Stimulated activated CD8-positive, alpha-beta memory T cell treated with anti-CD3 and anti-CD28 coated beads, Interleukin-2, amount 100 ng/mL, for 48 hours (primary cell): ENCODE measurements around the gene ITGB4.
"Not testable (repeated sequence)": the region's sequence is repeated elsewhere in the genome, so short reads cannot be mapped to it uniquely, and the experiment has no call there.

Experiments used
- DNase-seq, 2 donors: peaks; one replicate each; pipeline ENCODE4 v3.0.0-alpha.2; 2020; ENCODE audit warnings: low read depth in 2 of 2

ITGB4 gene

DNA sequence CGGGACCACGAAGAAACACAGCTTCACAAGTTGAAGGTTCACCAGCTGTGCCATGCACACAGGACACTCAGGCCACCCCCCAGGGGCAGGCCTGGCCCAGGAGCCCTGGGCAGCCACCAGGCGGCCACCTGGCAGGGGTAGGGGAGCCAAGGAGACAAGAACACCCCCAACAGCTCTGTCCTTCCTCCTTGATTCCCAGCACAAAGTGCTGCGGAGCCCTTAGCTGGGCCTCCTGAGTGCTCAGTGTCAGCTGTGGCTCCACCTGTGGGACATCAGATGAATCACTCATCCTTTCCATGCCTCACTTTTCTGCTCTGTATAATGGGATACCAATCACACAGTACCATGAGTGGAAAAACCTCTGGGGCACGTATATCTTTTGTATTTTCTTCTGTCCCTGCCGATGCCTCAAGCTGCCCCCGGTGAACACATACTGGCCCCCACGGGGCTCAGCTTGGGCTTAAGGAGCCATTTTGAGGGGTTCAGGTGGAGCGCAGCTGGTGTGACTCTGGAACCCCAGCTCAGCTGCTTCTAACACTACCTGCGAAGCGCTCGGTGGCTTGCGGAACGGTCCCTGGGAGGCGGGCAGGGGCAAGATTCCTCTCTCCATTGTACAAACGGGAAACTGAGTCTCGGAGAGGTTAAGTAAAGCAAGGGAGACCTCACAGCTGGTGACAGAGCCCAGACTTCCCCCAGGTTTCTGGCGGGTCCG, 31.7 kb downstream of the ITGB4 start:
- no peak for DNase-seq

DNA sequence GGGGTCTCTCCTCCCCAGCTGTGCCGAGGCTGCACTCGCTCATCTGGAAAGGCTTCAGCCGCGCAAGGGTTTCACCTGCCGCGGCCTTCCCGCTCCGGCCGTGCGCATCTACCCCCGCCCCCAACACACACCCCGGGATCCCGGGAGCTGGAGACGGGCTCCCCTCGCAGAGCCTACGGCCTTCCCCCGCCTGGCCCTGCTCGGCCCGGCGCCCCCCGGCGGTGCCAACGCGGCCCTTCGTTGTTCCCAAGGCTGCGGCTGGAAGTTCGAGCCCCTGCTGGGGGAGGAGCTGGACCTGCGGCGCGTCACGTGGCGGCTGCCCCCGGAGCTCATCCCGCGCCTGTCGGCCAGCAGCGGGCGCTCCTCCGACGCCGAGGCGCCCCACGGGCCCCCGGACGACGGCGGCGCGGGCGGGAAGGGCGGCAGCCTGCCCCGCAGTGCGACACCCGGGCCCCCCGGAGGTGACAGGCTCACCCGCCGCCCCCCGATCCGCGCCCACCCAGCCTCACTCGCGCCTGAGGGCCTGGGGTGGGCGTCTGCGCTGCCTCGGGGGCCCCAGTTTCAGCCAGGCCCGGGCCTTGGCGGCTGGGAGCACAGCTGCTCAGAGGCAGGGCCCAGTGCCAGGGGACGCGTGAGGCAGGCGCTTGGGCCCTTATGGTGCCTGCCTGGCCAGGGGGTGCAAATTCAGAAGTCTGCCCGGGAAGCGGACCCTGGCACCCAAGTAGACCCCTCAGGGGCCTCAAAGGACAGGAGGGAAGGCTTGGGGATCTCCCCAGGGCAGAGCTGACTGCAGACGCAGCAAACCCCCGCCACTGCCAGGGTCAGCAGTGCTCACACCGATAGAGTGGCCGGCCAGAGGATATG, 32.5 kb downstream of the ITGB4 start:
- peak; percentile 64 to 68 for DNase-seq

DNA sequence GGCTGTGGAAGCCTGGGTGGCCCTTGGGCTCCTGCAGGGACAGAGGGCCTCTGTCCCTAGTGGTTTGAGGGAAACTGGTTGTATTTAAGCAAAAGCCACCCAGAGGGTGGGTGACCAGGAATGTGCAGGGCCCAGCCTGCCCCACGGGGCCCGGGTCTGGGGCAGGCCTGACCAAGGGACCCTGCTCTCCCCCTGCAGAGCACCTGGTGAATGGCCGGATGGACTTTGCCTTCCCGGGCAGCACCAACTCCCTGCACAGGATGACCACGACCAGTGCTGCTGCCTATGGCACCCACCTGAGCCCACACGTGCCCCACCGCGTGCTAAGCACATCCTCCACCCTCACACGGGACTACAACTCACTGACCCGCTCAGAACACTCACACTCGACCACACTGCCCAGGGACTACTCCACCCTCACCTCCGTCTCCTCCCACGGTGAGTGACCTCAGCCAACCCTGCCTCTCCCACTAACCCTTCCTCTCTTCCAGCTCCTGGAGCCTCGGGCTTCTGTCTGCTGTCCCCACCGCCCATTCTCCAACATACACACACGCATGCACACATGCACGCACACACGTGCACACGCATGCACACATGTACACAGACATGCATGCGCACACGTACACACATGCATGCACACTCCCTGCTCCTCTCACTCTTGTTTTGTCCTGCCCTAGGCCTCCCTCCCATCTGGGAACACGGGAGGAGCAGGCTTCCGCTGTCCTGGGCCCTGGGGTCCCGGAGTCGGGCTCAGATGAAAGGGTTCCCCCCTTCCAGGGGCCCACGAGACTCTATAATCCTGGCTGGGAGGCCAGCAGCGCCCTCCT, 33.3 kb downstream of the ITGB4 start:
- DNase-seq, result no peak

DNA sequence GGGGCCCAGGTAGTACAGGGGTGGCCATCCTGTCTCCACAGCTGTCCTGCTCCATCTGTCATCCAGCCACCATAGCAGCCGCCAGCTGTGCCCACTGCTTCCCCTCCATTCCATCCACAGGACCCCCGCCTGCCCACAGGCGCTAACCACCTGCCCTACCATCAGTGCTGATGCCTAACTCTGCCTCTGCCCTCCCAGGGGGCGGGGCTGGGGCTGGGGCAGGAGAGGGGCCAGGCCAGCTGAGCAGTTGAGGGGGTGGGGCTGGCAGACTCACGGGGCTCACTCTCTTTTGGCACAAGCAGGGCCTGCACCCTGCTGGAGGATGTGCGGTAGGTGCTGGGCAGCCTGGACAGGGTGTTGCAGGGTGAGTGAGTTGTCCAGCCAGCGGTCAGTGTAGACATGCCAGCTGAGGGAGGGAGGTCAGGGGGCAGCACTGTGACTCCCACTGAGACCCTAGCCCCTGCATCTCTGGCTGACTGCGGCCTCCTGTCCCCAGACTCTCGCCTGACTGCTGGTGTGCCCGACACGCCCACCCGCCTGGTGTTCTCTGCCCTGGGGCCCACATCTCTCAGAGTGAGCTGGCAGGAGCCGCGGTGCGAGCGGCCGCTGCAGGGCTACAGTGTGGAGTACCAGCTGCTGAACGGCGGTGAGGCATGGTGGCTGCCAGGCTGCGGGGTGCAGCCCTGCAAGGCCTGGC, 34.1 kb downstream of the ITGB4 start:
- no peak for DNase-seq

DNA sequence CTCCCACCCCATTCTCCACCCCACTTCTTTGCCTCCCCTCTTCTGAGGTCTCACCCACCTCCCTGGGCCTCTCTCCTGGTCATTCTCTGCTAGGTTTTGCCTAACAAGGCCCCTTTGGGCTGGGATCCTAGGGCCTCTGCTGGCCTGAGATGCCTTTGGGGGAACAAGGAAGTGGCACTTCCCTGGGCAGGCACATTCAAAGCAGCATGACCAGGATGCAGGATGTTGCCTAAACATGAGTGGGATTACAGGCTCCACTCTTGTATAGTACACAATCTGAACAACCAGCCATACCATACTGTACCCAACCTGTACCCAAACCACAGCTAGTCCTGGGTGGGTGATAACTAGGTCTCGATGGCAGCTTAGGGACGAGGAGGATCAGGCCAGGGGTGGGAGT, 34.7 kb downstream of the ITGB4 start:
- DNase-seq, result no peak

DNA sequence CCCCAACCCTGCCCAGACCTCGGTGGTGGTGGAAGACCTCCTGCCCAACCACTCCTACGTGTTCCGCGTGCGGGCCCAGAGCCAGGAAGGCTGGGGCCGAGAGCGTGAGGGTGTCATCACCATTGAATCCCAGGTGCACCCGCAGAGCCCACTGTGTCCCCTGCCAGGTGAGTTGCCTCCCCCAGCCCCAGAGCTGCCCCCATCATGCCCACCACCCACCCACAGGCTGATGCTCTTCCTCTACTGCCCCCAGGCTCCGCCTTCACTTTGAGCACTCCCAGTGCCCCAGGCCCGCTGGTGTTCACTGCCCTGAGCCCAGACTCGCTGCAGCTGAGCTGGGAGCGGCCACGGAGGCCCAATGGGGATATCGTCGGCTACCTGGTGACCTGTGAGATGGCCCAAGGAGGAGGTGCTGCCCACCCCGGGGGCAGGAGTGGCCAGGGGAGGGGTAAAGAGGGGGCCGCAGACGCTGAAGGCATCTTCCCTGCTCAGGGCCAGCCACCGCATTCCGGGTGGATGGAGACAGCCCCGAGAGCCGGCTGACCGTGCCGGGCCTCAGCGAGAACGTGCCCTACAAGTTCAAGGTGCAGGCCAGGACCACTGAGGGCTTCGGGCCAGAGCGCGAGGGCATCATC, 35.3 kb downstream of the ITGB4 start:
- no peak for DNase-seq

DNA sequence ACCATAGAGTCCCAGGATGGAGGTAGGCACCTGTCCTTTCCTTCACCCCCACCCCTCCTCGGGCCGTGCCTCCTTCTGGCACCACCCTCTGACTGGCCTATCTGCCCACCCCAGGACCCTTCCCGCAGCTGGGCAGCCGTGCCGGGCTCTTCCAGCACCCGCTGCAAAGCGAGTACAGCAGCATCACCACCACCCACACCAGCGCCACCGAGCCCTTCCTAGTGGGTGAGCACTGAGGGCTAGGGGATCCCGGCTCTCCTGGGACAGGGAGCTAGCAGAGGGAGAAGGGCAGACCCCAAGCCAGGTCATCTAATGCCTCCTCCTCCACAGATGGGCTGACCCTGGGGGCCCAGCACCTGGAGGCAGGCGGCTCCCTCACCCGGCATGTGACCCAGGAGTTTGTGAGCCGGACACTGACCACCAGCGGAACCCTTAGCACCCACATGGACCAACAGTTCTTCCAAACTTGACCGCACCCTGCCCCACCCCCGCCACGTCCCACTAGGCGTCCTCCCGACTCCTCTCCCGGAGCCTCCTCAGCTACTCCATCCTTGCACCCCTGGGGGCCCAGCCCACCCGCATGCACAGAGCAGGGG, 35.9 kb downstream of the ITGB4 start:
- DNase-seq, result no peak

DNA sequence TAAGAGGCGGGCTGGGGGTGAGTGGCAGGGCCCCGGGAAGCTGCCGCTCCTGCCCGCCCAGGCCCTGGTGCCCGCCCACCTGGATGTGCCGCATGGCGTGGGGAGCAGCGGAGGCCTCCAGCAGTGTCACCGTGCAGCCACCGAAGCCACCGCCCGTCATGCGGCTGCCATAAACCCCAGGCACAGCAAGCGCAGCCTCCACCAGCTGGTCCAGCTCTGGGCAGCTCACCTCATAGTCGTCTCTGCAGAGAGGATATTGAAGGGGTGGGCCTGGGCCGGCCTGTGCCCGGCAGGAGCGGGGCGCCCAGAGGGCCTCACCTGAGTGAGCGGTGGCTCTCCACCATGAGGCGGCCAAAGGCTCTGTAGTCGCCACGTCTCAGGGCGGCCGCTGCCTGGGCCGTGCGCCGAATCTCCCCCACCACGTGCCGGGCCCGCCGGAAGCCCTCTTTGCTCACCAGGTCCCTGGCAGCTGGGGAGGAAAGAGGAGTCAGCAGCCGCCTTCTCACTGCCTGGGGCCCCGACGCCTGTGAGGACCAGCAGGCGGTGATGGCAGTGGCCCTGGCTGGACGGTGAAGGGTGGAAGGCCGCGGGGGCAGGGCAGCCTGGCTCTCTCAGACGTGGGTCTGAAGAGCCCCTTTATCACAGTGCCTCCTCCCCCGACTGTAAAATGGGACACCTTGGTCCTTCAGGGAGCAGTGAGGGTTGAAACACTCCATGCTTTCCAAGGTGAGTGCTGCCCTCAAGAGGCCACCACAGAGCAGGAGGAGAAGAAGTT, 37.1 kb downstream of the ITGB4 start:
- no peak for DNase-seq

DNA sequence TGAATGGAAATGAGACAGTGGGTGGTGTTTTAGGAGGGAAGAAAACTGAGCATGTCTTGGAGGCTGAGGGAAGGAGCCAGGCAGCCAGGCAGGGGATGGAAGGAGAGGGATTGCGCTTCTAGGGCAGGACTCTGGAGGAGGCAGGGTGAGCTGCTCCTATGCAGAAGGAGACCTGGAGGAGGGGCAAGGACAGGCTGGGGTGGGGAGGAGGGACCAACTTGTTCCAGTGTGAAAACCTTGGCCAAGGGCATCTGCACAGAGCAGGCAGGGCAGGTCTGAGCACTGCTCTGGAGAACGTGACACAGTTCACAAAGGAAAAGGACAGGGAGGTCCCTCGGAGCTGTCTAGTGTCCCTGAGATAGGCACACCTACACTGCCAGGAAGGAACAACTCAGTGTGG, 38.2 kb downstream of the ITGB4 start:
- no peak for DNase-seq

DNA sequence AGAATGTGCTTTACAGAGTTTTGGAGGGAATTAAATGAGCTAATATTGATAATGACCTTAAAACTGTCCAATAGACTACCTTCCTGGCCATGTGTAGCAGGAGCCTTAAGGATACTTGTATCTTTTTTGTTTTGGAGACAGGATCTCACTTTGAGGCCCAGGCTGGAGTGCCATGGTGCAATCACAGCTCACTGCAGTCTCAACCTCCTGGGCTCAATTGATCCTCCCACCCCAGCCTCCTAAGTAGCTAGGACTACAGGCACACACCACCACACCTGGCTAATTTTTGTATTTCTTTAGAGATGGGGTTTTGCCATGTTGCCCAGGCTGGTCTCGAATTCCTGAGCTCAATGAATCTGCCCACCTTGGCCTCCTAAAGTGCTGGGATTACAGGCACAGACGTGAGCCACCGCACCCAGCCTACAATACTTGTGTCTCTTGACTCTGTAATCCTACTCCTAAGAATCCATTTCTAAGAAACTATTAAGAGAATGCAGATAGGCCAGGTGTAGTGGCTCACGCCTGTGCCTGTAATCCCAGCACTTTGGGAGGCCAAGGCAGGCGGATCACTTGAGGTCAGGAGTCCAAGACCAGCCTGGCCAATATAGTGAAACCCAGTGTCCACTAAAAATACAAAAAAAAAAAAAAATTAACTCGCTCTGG, 38.9 kb downstream of the ITGB4 start:
- not testable (repeated sequence) for DNase-seq

DNA sequence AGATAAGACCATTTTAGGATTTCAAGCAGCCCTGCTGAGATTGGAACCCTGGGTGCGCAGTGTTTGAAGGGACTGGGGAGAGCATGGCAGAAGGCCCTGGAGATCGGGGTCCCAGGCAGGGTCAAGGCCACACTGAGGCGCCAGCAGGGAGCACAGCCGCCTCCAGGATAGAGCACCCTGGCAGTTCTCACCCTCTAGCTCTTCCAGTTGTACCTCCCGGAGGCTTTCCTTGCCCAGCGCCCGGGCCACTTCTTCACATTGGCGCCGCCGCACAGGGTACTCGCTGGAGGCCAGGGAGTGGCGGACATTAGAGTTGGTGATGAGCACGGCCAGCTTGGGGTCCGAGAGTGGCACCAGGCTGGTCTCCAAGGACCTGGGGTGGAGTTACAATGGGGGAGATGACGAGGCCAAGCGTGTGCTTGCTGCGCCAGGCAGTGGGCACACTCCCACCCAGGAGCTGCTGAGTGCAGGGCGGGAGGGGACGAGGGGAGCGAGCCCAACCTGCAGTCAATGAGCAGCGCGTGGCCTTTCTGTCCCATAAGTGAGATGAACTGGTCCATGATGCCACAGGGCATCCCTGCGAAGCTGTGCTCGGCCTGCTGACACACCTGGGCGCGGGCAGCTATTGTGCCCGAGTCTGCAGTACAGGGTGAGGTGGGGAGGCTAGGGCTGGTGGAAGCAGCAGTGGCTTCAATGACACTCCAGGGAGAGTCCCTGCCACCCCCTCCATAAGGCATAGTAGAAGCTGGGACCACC, 41.4 kb downstream of the ITGB4 start:
- no peak for DNase-seq

DNA sequence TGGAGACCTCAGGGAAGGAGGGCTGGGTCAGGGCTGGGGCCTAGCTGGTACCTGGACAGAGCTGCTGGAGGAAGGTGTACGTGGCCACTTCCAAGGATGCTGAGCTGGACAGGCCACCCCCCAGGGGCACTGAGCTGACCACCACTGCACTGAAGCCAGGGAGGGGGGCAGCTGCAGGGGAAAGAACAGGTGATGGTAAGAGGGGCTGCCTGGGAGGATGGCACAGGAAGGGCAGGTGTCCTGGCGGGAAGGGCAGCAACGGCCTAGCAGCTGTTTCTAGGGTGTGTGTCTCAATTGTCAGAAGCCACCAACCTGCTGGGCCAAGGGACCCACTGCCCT, 42.0 kb downstream of the ITGB4 start:
- DNase-seq, result no peak

DNA sequence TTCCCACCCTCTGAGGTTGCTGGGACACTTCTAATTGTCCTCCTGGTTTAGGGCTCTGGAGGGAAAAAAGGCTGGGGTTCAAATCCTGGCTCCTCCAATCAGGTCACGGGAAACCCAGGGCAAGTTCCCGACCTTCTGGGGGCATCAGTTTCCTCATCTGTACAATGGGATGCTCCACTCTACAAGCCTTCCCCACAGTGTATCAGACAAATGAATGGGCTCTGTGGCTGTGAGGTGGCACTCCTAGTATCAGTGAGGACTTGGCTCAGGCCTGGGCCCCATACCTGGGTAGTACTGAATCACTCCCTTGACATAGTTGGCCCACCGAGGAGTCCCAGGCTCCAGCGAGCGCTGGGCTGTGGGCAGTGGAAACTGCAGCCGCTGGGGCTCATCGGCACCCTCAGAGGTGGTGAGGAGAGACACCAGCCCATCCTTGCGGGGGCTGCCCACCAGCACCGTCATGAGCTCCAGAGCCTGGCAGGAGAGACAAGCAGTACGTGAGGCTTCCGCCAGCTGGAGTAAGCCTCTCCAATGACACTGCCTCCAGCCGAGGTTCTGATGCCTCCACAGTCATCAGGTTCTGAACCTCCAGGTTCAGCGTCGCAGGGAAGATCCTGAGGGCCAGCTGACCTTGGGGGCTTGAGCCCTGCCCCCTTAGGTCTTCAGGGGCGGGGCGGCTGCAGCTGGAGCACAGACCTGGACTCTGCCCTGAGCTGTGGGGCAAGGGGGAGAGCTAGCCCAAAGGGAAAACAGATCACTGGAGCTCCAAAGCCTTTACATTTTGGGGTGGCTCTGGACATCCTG, 42.6 kb downstream of the ITGB4 start:
- DNase-seq, result no peak

DNA sequence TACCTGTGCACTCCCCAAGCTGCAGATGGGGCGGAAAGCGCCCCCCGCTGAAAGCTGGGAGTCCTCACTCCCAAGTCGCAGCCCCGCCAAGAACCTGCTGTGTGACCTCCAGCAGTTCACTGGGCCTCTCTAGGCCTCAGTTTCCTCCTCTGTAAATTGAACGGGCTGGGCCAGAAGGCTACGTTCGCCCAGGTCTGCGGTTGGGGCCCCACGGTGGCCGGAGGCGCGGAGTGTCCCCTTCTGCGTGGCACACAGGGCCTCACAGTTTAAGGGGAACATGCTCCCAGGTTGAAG, 43.1 kb downstream of the ITGB4 start:
- no peak for DNase-seq

DNA sequence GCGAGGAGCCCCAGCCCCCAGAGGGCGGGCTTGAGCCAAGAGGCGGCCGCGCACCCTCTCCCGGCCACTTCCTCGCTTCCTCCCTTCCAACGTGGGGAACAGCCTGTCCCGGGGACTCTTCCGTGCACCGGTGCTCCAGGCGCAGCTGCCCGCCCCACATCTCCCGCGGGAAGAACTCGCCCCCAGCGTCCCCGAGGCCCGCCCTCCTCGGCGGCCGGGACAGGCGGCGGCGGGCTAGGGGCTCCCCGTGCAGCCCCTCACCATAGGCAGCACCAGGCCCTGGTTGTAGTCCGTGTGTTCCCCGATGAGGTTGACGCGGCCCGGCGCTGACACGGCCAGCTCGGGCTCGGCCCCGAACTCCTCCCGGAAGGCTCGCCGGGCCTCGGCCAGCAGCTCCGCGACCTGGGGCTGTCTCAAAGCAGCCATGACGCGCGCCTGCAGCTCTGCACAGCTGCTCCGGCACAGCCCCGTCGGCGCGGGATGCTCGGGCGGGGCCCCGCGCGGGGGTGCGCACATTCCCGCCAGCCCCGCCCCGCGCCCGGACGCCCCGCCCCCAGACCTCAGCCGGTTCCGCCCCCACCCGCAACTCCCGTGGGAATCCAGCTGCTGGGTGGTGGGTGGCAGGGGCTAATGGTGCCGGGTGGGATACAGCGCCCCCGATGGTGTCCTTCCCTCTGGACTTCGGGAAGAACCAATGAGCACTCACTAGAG, 43.6 kb downstream of the ITGB4 start, which contains the start of gene GALK1:
GALK1 (minus strand) TSS at position 482 of the 711 bp plus-strand sequence; CDS start at position 426, 56 bp downstream.
- DNase-seq, result peak; percentile 57 to 61

DNA sequence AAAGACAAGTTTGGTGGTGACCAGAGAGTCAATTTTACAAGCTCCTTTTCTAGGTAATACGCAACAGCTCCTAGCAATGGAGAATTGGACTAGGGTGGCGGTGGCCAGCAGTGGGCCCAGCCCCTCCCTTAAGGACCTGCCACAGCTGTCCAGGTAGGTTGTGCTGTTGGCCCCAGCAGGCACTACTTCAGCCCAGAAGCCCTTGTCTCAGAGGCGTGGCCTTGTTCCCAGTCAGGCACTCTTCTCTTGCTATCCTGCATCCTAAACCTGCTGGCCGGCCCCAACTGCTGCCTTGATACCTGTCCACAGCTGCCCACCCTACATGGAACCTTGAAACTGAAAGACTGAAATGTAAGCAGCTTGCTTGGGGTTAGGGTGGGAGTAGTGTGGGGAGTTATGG, 44.7 kb downstream of the ITGB4 start:
- DNase-seq, result no peak

DNA sequence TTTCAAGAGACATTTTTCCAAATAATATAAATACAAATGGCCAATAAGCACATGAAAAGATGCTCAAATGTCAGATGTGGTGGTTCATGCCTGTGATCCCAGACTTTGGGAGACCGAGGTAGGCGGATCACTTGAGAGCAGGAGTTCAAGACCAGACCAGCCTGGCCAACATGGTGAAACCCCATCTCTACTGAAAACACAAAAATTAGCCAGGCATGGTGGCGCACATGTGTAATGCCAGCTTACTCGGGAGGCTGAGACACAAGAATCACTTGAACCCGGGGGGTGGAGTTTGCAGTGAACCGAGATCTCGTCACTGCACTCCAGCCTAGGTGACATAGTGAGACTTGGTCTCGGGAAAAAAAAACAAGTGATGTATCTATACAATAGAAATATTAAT, 46.6 kb downstream of the ITGB4 start:
- DNase-seq, result no peak

DNA sequence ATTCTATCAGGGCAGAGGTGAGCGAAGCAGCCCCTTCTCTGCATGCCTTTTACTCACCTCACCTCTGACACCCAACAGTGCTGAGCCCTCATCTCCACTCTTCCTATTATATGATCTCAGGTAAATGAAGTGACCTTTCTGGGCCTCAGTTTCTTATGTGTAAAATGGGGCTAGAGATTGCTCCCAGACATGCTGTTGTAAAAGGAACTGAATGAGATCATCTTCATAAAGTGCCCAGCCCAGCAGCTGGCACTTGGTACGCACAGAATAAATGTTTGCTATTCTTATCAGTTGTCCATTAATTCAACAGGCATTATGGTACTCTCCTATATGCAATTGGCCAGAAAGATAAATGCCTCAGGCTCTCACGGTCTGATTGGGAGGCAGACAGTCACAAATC, 48.3 kb downstream of the ITGB4 start:
- no peak for DNase-seq
